Measurements from ENCODE around the gene CCDC86.

The CCDC86 gene

GRCh38 chr11:60879971-60880588 lies 38.2 kb downstream of the CCDC86 start:
- no peak overlapping the region for H3K4me3 ChIP-seq (replicated peaks; ENCODE audit: insufficient read depth, low read length)
- H3K27ac ChIP-seq (replicated peaks): no peak overlapping the region
- TF ChIP-seq GABPA (IDR thresholded peaks at IDR 0.05; ENCODE audit: low read depth) (no peak), POLR2AphosphoS5 (IDR thresholded peaks at IDR 0.05; ENCODE audit: low read depth) (no peak), SPI1 (IDR thresholded peaks at IDR 0.05; ENCODE audit: borderline replicate concordance, low read depth) (no peak)
- TF ChIP-seq, protein P1, sequence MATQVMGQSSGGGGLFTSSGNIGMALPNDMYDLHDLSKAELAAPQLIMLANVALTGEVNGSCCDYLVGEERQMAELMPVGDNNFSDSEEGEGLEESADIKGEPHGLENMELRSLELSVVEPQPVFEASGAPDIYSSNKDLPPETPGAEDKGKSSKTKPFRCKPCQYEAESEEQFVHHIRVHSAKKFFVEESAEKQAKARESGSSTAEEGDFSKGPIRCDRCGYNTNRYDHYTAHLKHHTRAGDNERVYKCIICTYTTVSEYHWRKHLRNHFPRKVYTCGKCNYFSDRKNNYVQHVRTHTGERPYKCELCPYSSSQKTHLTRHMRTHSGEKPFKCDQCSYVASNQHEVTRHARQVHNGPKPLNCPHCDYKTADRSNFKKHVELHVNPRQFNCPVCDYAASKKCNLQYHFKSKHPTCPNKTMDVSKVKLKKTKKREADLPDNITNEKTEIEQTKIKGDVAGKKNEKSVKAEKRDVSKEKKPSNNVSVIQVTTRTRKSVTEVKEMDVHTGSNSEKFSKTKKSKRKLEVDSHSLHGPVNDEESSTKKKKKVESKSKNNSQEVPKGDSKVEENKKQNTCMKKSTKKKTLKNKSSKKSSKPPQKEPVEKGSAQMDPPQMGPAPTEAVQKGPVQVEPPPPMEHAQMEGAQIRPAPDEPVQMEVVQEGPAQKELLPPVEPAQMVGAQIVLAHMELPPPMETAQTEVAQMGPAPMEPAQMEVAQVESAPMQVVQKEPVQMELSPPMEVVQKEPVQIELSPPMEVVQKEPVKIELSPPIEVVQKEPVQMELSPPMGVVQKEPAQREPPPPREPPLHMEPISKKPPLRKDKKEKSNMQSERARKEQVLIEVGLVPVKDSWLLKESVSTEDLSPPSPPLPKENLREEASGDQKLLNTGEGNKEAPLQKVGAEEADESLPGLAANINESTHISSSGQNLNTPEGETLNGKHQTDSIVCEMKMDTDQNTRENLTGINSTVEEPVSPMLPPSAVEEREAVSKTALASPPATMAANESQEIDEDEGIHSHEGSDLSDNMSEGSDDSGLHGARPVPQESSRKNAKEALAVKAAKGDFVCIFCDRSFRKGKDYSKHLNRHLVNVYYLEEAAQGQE (IDR thresholded peaks at IDR 0.05; ENCODE audit: insufficient replicate concordance, low read depth): no peak
- TF ChIP-seq, protein P2, sequence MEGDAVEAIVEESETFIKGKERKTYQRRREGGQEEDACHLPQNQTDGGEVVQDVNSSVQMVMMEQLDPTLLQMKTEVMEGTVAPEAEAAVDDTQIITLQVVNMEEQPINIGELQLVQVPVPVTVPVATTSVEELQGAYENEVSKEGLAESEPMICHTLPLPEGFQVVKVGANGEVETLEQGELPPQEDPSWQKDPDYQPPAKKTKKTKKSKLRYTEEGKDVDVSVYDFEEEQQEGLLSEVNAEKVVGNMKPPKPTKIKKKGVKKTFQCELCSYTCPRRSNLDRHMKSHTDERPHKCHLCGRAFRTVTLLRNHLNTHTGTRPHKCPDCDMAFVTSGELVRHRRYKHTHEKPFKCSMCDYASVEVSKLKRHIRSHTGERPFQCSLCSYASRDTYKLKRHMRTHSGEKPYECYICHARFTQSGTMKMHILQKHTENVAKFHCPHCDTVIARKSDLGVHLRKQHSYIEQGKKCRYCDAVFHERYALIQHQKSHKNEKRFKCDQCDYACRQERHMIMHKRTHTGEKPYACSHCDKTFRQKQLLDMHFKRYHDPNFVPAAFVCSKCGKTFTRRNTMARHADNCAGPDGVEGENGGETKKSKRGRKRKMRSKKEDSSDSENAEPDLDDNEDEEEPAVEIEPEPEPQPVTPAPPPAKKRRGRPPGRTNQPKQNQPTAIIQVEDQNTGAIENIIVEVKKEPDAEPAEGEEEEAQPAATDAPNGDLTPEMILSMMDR (IDR thresholded peaks at IDR 0.05; ENCODE audit: insufficient read depth, low read length): no peak
- H3K27me3 ChIP-seq (ENCODE audit: insufficient read depth, poor library complexity, severe bottlenecking): no peaks in the 10 kb centered on the region
- no peak for DNase-seq (ENCODE audit: low read depth in 1 of 2, low spot score in 1 of 2)

DNA sequence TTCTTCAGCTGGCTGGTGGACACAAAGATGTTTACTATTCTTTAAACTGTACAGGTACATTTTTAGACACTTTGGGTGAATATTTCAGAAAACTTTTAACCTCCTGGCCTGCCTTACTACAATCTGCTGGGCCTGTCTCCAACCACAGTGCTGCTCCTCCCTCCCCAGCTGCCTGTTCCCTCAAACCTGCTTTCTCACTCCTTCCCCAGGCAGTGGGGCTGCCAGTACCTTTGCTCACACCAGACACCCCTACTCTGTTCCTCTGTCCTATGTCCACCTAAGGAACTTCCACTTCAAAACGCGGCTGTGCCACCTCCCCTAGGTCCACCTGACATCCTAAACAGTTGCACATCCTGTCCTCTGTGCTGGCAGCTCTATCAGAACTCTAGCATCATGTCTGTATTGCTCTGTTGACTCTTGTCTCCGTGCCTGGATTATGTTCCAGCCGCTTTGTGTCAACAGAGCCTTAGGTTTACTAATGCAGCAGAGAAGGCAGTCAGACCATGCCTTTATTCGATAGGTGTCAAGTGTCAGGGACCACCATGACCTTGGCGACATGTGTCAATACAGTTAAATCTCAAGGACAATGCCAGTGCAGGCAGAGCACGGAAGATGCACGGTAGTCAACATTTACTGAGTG lies 38.9 kb downstream of the CCDC86 start:
- TF ChIP-seq, protein P1 (IDR thresholded peaks at IDR 0.05; ENCODE audit: insufficient replicate concordance, low read depth): no peak
- TF ChIP-seq, protein P2 (IDR thresholded peaks at IDR 0.05; ENCODE audit: insufficient read depth, low read length): no peak
- TF ChIP-seq GABPA (IDR thresholded peaks at IDR 0.05; ENCODE audit: low read depth) (no peak), POLR2AphosphoS5 (IDR thresholded peaks at IDR 0.05; ENCODE audit: low read depth) (no peak), SPI1 (IDR thresholded peaks at IDR 0.05; ENCODE audit: borderline replicate concordance, low read depth) (no peak)
- no peak for DNase-seq (ENCODE audit: low read depth in 1 of 2, low spot score in 1 of 2)
- Histone ChIP-seq H3K4me3 (replicated peaks; ENCODE audit: insufficient read depth, low read length) (no peak overlapping the region), H3K27me3 (ENCODE audit: insufficient read depth, poor library complexity, severe bottlenecking) (no peaks in the 10 kb centered on the region), H3K27ac (replicated peaks) (no peak overlapping the region)

DNA sequence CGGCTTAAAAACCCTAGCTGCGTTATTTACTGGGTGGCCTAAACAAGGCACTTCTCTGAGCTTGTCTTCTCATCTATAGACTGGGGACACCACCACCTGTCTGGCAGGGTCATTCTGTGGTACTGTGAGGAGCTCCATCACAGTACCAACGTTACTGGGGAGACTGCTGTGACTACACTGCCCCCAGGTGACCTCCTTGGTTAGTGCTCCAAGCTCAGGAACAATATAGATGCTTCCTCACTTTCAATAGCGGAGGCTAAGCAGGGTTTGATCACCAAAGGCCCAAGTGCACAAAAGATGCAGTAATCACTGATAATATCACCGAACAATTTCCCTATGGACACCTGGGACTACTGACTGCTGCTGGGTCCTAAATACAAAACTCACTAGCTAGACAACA lies 45.6 kb downstream of the CCDC86 start:
- TF ChIP-seq SPI1 (IDR thresholded peaks at IDR 0.05; ENCODE audit: borderline replicate concordance, low read depth): no peak
- TF ChIP-seq GABPA (IDR thresholded peaks at IDR 0.05; ENCODE audit: low read depth): no peak
- TF ChIP-seq, protein P2 (IDR thresholded peaks at IDR 0.05; ENCODE audit: insufficient read depth, low read length): peak; percentile 39
- H3K27ac ChIP-seq (replicated peaks): no peak overlapping the region
- H3K4me3 ChIP-seq (replicated peaks; ENCODE audit: insufficient read depth, low read length): no peak overlapping the region
- no peaks in the 10 kb centered on the region for H3K27me3 ChIP-seq (ENCODE audit: insufficient read depth, poor library complexity, severe bottlenecking)
- DNase-seq (ENCODE audit: low read depth in 1 of 2, low spot score in 1 of 2): peak in 1 of 2 experiments; percentile 56

Data from HL-60 (cell line).